HEK293T (cell line): ENCODE data around the gene GJB4.

Experiments used
- CTCF ChIA-PET: fragments of 350-600 bp; formaldehyde crosslinking; extraction: SDS; loops from one replicate; lab custom pipeline; 2021; ENCODE audit warnings: antibody characterized with exemption, inconsistent platforms; lab: Yijun Ruan, JAX
- POLR2A ChIA-PET: fragments of 350-600 bp; formaldehyde crosslinking; extraction: SDS; loops from one replicate; lab custom pipeline; 2020; ENCODE audit warnings: antibody characterized with exemption, inconsistent platforms; lab: Yijun Ruan, JAX
- DNase-seq: peaks from one replicate; pipeline ENCODE4 v3.0.0; 2012; ENCODE audit warnings: mixed read lengths; ENCODE audit errors: extremely low spot score
- ARNT ChIP-seq: fragments of 450-650 bp; IDR thresholded peaks from 2 replicates; pipeline ENCODE4 v1.6.1; 2017; ENCODE audit warnings: mild to moderate bottlenecking
- BHLHE40 ChIP-seq: fragments of 450-650 bp; IDR thresholded peaks from 2 replicates; pipeline ENCODE4 v1.6.1; 2016; ENCODE audit warnings: mild to moderate bottlenecking, moderate library complexity, borderline replicate concordance
- CTBP1 ChIP-seq: fragments of 450-650 bp; IDR thresholded peaks from 2 replicates; pipeline ENCODE4 v1.6.1; 2016; ENCODE audit warnings: borderline replicate concordance
- ELF4 ChIP-seq: fragments of 450-650 bp; IDR thresholded peaks from 2 replicates; pipeline ENCODE4 v1.6.1; 2017; ENCODE audit warnings: antibody characterized with exemption
- FOXA1 ChIP-seq: fragments of 450-650 bp; IDR thresholded peaks from 2 replicates; pipeline ENCODE4 v1.6.1; 2016; ENCODE audit warnings: mild to moderate bottlenecking
- FOXK2 ChIP-seq: fragments of 450-650 bp; IDR thresholded peaks from 2 replicates; pipeline ENCODE4 v1.6.1; 2016; ENCODE audit warnings: mild to moderate bottlenecking
- FOXM1 ChIP-seq: fragments of 450-650 bp; IDR thresholded peaks from 2 replicates; pipeline ENCODE4 v1.6.1; 2017; ENCODE audit warnings: mild to moderate bottlenecking, borderline replicate concordance
- HDGF ChIP-seq: fragments of 450-650 bp; IDR thresholded peaks from 2 replicates; pipeline ENCODE4 v1.6.1; 2017; ENCODE audit warnings: antibody characterized with exemption, borderline replicate concordance
- L3MBTL2 ChIP-seq: fragments of 450-650 bp; conservative IDR thresholded peaks from 2 replicates; pipeline ENCODE4 v1.6.1; 2016; ENCODE audit warnings: mild to moderate bottlenecking
- LEF1 ChIP-seq: fragments of 450-650 bp; IDR thresholded peaks from 2 replicates; pipeline ENCODE4 v1.6.1; 2017; ENCODE audit warnings: mild to moderate bottlenecking, borderline replicate concordance
- NFRKB ChIP-seq: fragments of 450-650 bp; IDR thresholded peaks from 2 replicates; pipeline ENCODE4 v1.6.1; 2016; ENCODE audit warnings: mild to moderate bottlenecking, moderate library complexity
- PKNOX1 ChIP-seq: fragments of 450-650 bp; IDR thresholded peaks from 2 replicates; pipeline ENCODE4 v1.6.1; 2016
- SP1 ChIP-seq: fragments of 450-650 bp; IDR thresholded peaks from 2 replicates; pipeline ENCODE4 v1.6.1; 2017
- SUZ12 ChIP-seq: fragments of 450-650 bp; IDR thresholded peaks from 2 replicates; pipeline ENCODE4 v1.6.1; 2016; ENCODE audit warnings: mild to moderate bottlenecking
- TARDBP ChIP-seq: fragments of 450-650 bp; IDR thresholded peaks from 2 replicates; pipeline ENCODE4 v1.6.1; 2016
- ZNF384 ChIP-seq: fragments of 450-650 bp; IDR thresholded peaks from 2 replicates; pipeline ENCODE4 v1.6.1; 2016

Gene GJB4

GRCh38 chr1:34750610-34751009, 8.9 kb upstream of the GJB4 start:
- POLR2A ChIA-PET, result no interaction called here
- TF ChIP-seq BHLHE40, result no peak
- TF ChIP-seq FOXM1, result no peak
- no peak for TF ChIP-seq NFRKB
- no peak for TF ChIP-seq ZNF384
- TF ChIP-seq CTBP1, result no peak
- TF ChIP-seq HDGF, result no peak
- TF ChIP-seq ARNT, result no peak
- TF ChIP-seq PKNOX1, result no peak
- TF ChIP-seq LEF1, result no peak
- TF ChIP-seq L3MBTL2, result no peak
- TF ChIP-seq SP1, result no peak
- TF ChIP-seq ELF4, result no peak
- TF ChIP-seq SUZ12, result no peak
- no peak for DNase-seq
- CTCF ChIA-PET, result no interaction called here

GRCh38 chr1:34753163-34753562, 6.4 kb upstream of the GJB4 start:
- no peak for TF ChIP-seq SUZ12
- TF ChIP-seq CTBP1, result no peak
- TF ChIP-seq ZNF384, result no peak
- TF ChIP-seq ARNT, result no peak
- no peak for TF ChIP-seq PKNOX1
- TF ChIP-seq TARDBP, result no peak
- no peak for TF ChIP-seq NFRKB
- TF ChIP-seq FOXM1, result no peak
- no peak for DNase-seq
- ChIA-PET POLR2A (interaction anchor here (1.0 kb wide), 1 partner anchor 21 kb away, joined by 3 read pairs; no protein-coding TSS in a partner anchor), CTCF (no interaction called here)

GRCh38 chr1:34754964-34755637, 4.4 kb upstream of the GJB4 start, which contains the start of gene GJB5:
Gene GJB5 (plus strand): TSS chr1:34755047. CDS start chr1:34757331, 2,284 bp downstream.
- ChIA-PET POLR2A (no interaction called here), CTCF (interaction anchor here (0.6 to 1.5 kb wide), 2 partner anchors 12 to 533 kb away, joined by 3 to 6 read pairs; no protein-coding TSS in a partner anchor)
- no peak for DNase-seq
- TF ChIP-seq FOXK2 (no peak), NFRKB (no peak), L3MBTL2 (no peak), FOXM1 (no peak), ARNT (no peak), TARDBP (no peak), HDGF (no peak), LEF1 (no peak)

GRCh38 chr1:34755961-34756360, 3.6 kb upstream of the GJB4 start:
- CTCF ChIA-PET, result interaction anchor here (1.5 kb wide), 1 partner anchor 13 kb away, joined by 6 read pairs; no protein-coding TSS in a partner anchor
- TF ChIP-seq FOXK2 (no peak), ZNF384 (no peak), CTBP1 (no peak), SP1 (no peak), BHLHE40 (no peak), TARDBP (no peak), L3MBTL2 (no peak)
- no peak for DNase-seq
- POLR2A ChIA-PET, result no interaction called here

- TF ChIP-seq SUZ12 (no peak), HDGF (no peak)
- DNase-seq, result no peak
- ChIA-PET POLR2A (no interaction called here), CTCF (interaction anchor here (1.3 kb wide), 1 partner anchor 15 kb away, joined by 3 read pairs; no protein-coding TSS in a partner anchor)
Observed at GRCh38 chr1:34757386-34757785, 2.2 kb upstream of the GJB4 start.

- no peak for TF ChIP-seq SUZ12
- TF ChIP-seq LEF1, result no peak
- TF ChIP-seq PKNOX1, result no peak
- no peak for TF ChIP-seq NFRKB
- TF ChIP-seq SP1, result no peak
- TF ChIP-seq TARDBP, result no peak
- TF ChIP-seq ELF4, result no peak
- no peak for TF ChIP-seq BHLHE40
- TF ChIP-seq CTBP1, result no peak
- TF ChIP-seq FOXK2, result no peak
- TF ChIP-seq HDGF, result no peak
- TF ChIP-seq ZNF384, result no peak
- no peak for TF ChIP-seq FOXA1
- no peak for TF ChIP-seq ARNT
- no peak for TF ChIP-seq L3MBTL2
- TF ChIP-seq FOXM1, result no peak
- ChIA-PET CTCF (no interaction called here), POLR2A (no interaction called here)
- DNase-seq, result no peak
Observed at GRCh38 chr1:34758751-34759150, 789 bp upstream of the GJB4 start.

- DNase-seq, result no peak
- TF ChIP-seq FOXM1, result no peak
- TF ChIP-seq FOXA1, result no peak
- no peak for TF ChIP-seq NFRKB
- no peak for TF ChIP-seq CTBP1
- no peak for TF ChIP-seq ELF4
- TF ChIP-seq LEF1, result no peak
- TF ChIP-seq SUZ12, result no peak
- no peak for TF ChIP-seq BHLHE40
- POLR2A ChIA-PET, result no interaction called here
- CTCF ChIA-PET, result no interaction called here
Observed at GRCh38 chr1:34761176-34761761, 1.7 kb downstream of the GJB4 start.
